Amniotic stem cell (primary cell): ENCODE data around the gene WDR35.
"Not testable (repeated sequence)": the region's sequence is repeated elsewhere in the genome, so short reads cannot be mapped to it uniquely, and the experiment has no call there.

Source experiments
- DNase-seq: peaks from one replicate; lab custom pipeline; 2025; lab: John Stamatoyannopoulos, UW

WDR35 gene

DNA sequence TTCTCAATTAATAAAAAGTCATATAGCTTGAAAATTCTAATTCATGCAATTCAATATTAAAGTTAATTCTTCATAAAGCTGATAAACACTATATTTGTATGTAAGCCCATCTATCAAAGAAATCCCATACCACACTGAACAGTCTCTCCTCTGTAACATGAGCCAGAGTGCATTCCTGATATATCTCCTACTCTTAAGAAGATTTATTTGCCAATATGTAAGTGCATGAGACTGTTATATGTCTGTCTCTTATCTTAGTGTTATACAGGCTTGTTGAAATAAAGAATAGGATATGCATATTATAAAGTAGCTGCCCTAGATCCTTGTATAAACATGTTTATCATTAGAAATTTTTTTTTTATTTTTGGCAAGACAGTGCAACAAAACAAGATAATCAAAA lies 47.7 kb downstream of the WDR35 start:
- no peak for DNase-seq

DNA sequence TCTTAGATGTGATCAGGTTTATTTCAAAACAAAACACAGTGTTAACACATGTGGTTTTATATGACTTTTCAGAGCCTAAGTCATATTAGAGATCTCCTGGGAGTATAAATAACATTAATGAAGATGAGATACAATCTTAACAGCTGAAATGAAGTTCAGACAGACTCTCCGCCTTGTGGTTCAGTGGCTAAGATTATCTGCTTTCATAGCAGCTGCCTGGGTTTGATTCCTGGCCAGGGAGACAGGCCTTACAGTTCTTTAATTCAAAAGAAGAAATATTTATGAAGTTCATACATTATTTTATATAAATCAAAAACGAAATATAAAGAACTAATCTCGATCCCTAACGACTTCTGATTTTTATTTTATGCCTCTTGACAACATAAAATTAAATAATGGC lies 52.9 kb downstream of the WDR35 start:
- no peak for DNase-seq

DNA sequence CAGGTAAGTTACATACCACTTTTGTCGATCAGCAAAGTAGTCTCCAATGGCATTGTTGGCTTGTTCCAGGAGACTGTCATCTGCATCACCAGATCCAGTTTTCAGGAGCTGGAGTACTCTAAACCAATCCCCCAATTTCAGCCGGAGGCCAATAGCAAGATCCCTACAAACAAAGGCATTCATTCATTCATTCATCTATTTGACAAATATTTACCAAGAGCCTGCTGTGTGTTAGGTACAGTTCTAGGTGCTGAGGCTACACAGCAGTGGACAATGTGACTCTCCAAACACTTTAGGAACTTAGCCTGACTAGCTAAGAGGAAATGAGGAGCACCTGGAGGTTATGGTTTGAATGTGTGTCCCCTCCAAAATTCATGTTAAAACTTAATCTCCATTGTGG lies 53.7 kb downstream of the WDR35 start:
- no peak for DNase-seq

DNA sequence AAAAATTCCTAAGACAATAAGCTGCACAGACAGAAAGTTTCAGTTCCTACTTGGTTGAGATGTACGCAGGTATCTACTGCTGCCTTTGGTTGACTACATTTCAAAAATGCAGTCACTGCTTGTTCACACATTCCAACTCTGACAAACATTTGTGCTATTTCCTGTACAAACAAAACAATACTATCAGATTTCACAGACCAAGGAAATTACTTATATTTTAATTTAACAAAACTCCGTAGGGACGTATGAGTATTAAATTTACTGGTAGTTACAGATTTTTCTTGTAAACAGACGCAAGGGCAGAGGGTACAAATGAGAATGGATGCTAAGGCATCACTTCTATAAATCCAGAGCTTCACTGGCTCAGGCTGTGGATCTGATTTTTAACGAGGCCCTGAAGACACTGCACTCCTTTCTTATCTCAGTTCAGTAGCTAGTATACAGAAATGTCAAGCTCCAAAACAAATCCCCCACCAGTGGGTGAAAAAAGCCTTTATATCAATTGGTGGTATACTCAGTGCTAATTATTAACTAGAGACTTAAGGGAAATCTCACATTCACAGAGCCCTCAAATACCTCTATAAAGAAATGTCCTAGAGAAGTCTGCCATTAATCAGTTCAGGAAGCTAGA lies 56.4 kb downstream of the WDR35 start:
- DNase-seq: peak; percentile 13

DNA sequence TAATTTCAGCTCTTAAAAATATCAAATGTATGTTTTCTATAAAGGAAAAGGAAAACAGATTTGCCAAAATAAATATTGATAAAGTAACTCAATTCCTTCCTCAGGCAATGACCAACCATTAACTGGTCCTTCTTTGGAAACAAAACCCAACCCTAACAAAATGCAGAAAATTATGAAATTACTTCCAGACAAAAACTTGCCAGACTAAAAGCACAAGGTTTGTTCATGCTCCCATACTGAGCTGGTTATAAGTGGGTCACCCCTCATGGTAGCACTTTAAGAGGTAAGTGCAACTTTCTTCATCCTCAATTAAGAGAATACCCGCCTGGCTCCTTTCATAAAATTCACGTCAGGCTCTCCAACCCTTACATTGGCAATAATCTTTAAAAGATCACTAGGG lies 57.0 kb downstream of the WDR35 start:
- DNase-seq: no peak

DNA sequence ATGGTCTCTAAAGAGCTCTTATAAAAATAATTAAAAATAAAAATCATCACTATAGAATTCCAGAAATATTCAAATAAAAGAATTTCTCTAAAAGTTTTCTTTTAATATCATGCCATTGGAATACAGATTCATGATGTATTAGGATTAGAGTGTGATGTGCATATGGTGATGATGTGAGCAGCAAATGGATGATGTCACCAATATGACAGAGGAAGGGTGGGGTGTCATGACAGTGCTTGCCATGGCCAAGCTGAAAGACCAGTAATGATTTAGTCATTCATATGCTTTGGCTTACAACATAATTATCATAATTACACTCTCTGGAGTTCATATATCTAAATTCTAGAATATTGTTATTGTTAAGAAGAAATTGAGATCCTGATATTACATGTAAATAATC lies 60.7 kb downstream of the WDR35 start:
- DNase-seq: no peak

DNA sequence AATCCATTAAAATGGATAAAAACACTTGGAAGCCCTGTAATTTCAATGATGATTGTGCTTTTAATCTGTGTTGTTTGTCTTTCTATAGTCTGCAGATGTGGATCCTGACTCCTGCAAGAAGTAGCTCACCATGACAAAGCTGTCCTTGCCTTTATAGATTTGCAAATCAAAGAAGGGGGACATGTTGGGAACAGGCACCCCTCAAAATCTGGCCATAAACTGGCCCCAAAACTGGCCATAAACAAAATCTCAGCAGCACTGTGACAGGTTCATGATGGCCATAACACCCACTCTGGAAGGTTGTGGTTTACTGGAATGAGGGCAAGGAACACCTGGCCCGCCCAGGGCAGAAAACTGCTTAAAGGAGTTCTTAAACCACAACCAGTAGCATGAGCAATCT lies 62.1 kb downstream of the WDR35 start:
- DNase-seq: not testable (repeated sequence)

DNA sequence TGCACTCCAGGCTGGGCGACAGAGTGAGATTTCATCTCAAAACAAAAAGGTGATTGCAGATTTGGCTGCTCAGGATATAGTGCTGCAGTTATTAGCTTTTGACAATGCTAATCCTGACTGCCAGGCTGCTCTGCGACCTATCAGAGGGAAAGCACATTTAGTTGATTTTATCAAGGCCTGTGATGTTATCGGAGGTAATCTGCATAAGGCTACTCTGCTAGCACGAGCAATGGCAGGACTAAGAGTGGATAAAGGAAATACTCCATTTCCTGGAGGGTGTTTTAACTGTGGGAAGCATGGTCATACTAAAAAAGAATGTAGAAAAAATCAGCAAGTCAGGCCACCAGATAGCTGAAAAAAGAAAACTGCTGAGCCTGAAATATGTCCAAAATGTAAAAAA lies 65.4 kb downstream of the WDR35 start:
- not testable (repeated sequence) for DNase-seq

DNA sequence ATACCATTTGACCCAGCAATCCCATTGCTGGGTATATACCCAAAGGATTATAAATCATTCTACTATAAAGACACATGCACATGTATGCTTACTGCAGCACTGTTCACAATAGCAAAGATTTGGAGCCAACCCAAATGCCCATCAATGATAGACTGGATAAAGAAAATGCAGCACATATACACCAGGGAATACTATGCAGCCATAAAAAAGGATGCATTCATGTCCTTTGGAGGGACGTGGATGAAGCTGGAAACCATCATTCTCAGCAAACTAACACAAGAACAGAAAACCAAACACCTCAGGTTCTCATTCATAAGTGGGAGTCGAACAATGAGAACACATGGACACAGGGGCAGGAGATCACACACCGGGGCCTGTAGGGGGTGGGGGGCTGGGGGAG lies 67.7 kb downstream of the WDR35 start:
- DNase-seq: not testable (repeated sequence)

DNA sequence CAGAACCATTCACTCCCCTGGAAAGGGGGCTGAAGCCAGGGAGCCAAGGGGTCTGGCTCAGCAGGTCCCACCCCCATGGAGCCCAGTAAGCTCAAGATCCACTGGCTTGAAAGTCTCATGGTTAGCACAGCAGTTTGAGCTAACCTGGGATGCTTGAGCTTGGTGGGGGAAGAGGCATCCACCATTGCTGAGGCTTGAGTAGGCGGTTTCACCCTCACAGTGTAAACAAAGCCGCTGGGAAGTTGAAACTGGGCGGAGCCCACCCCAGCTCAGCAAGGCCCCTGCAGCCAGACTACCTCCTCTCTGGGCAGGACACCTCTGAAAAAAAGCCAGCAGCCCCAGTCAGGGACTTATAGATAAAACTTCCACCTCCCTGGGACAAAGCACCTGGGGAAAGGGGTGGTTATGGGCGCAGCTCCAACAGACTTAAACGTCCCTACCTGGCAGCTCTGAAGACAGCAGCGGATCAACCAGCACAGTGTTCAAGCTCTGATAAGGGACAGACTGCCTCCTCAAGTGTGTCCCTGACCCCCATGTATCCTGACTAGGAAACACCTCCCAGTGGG lies 73.4 kb downstream of the WDR35 start:
- no peak for DNase-seq

DNA sequence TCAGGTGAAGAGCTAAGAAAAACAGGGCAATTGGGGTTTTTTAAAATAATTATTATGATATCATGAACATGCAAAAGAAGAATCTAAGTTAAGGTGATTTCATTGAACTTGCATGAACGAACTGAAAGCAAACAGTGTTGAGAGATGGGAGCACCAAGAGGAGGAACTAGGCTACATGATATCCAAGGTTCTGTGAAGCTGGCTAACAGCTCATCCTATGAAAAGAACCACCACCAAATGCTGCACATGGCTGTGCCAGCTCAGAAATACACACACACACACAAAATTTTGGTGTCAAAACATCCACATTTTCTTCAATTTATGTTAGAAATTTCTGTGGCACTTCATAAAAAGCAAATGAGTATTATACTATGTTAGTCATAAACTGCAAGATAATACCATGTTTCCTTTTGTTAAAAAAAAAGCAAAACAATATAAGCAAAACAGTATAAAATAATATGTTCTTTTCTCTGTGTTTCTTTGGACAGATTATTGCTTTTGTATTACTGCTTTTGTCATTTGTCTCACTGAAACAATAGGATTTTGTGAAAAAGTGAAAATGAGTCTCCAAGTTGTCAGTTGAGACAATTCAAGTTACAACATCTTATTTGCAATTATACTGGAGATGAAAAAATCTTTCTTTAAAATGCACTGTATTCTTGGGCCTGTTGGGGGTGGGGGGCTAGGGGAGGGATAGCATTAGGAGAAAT lies 75.5 kb downstream of the WDR35 start:
- DNase-seq: no peak

DNA sequence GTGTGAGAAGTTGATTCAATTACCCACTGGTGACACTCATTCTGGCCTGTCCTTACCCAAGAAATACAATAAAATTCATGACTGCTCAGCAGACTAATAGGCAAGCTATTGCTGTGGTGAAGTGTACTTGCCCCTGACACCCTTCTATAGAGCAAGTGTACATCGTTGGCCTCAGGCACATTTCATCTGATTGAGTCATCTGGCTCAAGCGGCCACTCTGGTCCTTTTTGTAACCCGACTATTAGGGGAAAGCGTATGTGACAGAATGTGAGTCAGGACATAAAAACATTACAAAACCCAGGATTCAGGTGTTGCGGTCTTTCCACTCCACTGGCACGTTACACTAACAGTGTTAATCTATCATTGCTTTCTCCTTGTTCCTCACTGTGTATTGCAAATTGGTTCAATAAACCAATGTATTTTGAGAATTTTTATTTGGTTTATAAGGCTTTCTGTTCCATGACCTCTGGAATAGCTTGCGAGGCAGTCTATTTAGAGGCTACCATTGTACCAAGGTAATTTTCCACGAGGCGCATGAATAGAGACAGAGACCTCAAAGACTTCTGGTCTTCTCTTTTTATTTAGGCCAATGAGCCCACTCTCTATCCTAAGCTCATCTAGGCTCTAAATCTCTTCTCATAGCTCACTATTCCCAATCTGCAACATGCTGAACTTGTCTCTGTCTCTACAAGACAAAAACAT lies 77.9 kb downstream of the WDR35 start:
- DNase-seq: no peak

DNA sequence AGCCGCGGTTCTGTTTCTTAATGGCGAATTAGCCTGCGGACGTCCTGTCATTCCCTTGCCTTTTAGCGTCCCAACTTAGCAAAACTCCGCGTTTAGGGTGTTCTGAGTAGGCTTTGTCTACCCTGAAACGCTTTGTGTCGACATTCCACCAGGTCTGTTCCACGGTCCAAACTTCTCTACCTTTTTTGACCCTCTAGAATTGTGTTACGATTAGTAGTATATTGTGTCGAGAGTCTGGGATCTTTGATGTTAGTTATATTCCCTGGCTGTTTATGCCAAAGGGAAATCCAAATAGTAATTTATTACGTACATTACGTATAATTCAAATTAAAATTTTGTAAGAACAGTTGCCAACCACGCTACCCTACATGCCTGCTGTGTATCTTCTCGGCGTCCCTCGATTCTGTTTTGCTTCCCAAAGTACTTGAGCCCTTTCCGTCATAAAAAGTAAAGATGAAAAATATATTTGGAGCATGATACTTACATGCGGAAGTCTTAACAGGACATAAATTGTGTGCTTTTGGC lies 87.6 kb downstream of the WDR35 start:
- no peak for DNase-seq

DNA sequence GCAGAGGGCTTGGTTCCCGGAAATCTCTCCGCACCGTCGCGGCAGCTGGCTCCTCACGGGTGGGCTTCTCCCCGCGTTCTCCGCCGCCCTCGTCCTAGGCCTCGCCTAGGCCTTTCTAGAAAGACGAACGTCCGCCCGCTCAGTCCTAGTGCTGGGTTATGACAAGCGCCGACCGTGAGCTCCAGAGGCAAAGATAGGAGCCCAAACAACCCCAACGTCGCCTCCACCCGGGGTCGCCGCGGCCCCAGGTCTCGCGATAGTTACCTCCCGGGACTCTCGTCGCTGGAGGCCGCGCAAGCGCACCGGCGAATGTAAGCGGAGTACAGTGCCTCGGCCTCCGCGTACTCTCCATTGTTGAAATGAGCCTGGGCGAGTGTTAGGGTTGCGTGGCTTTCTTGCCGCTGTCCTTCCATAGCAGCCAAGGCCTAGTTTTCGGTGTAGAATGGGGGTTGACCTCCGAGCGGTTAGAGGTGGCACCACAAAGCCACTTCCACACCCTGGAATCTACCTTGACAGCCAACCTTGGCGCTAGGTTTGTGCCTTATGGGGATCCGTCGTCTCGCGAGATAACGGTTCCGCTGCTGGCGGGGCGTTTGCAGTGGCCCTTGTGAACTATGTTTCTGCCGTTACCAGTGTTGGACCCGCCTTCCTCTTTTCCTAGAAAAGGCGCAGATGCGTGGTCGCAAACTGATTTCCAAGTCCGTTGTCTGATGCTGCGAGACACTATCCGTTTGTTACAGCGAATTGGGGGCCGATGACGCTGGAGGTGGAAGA lies 88.3 kb downstream of the WDR35 start, which contains the start of gene TTC32:
TTC32 (minus strand) TSS at position 542 of the 774 bp plus-strand sequence; CDS start at position 413, 129 bp downstream.
- DNase-seq: peak; percentile 79

DNA sequence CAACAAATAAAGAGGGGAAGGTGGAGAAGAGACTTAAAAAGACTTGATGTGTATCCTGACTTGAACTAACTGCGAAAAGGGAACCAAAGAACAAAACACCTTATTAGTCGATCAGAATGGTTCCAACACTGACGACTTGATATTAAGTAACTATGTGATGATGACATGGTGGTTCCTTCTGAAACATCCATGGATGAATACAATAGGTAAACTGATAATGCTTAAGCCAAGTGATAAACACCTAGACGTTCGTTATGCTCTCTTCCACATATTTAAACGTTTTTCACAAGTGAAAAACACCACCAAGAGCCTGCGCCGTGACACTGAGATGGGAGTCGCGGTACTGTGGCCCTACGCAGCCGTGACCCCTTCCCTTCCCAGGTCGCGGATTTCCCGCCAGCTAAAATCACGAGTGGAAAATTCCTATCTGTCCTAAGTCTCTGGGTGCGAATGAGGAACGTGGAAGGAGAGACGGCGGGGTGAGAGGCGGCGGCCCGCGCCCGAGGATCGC lies 88.9 kb downstream of the WDR35 start:
- DNase-seq: no peak

DNA sequence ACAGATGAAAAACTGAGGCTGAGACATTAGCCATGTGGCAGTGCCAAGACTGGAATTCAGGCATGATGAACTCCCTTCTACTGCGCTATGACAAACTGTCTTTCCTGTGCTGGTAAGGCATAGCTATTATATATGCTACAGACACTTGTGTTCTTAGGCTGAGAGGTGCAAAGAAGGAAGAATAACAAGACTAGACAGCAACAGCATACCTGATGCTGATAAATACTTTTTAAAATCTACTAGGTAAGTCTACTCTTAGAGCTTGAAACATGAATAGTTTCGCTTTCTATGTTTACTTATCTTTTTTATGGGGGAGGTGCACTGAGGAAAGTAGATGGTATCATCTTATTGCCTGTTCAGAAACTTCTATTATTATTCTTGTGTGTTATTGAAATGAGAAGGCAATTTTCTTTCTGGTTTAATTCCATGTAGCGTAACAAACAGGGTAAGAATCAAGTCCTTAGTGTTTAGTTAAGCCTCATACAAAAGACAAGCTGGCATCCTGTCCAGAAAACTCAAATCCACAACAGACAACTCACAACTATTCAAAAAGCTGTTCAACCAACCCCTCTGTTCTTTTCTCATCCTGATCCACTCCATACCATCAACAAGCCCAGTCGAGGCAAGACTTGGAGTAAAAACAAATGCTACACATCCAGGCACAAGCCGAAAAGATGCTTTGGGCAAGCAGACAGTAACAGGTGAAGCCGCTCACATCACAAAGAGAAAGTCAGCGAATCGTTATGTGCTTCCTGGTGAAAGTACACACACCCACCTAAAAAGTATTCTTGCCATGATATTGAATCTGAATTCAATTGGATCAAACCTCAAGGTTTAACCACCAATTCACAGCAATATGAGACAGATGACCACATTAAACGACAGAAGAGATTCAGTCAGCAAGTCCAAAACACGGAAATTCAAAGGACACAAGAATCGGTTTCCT lies 89.6 kb downstream of the WDR35 start:
- DNase-seq: no peak

DNA sequence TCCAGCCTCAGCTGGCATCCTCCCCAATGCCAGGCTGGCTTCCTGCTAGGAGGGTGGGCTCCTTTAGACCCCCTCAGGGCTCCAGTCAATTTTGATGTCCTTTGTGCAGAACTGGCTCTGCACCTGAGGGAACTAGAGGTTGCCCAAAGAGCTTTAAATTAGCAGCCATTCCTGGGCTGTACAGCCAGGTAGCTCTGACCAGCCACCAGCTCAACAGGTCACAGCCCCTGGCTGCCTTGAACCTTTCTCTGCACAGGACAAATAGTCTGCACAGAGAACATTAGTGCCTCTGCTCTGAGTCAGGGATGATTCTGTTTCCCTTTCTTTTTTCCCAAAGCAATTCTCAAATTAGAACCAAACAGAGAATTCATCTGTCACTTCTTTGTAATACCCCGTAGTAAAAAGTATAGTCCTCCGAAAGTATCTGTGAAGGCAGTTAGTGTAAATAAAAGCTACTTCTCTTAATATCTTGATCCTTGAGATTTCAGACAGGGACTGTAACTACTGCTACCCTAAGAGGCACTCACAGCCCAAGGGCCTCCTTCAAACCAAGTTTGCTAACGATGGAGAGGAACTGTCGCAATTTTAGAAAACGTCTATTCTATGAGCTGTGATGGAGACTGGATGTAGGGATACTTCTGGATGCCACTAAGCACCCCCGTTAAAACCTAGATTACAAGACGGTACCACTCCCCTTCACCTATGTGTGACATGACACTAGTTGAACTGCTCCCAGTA lies 91.1 kb downstream of the WDR35 start:
- DNase-seq: no peak

DNA sequence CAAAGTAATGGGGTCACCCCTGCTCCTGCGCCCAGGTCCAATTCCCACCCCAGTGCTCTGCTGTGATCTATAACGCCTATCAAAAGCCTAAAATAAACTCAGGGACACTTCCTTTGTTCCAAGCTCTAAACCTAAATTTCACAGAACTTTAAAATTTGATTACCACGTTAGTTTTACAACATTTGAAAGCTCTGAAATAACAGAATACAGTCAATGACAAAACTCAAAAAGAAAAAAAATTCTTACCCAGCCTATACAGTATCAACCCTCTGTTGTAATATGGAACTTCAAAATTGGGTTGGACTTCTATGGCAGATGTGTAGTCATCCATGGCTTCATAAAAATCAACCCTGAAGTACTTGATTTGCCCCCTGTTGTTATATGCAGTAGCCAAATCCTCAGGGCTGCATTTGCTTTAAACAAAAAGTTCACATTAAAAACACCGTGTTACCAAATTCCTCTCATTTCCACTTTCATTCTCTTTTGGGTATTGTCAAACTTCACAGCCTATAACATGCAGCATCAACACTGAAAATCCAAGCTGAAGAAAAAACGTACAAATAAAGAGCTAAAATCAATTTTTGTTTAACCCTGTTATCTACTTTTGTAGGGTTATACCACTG lies 92.2 kb downstream of the WDR35 start:
- DNase-seq: no peak

DNA sequence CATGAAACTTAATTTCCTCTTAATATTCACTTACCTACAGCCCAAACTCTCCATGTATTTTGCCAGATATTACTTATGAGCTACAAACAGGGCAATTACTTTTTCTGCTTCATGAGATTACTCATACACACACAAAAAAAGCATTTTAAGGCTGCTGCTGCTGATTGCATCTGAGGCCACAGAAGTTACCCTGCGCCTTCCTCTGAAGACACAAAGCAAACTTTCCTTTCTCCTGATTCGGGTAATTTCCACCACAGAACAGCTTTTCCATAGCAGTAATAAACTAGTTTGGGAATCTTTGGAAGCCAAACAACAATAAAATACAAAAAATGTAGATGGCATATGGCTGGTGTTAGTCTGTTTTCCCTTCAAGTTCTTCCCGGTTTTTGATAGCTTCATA lies 94.4 kb downstream of the WDR35 start:
- no peak for DNase-seq
